Astrocyte (in vitro differentiated cells and primary cell): ENCODE data around the gene CELA2A.

ENCODE experiments used
- EZH2 ChIP-seq: IDR thresholded peaks from 2 replicates; pipeline ENCODE4 v1.6.1; 2012; ENCODE audit warnings: mild to moderate bottlenecking, low read length, inconsistent platforms; ENCODE audit not compliant: insufficient read depth
- TF ChIP-seq, protein P1 (sequence below): IDR thresholded peaks from 2 replicates; pipeline ENCODE4 v1.5.1; 2011; ENCODE audit warnings: low read depth, mild to moderate bottlenecking, inconsistent platforms, low read length, moderate library complexity; ENCODE audit not compliant: insufficient read depth

DNA sequence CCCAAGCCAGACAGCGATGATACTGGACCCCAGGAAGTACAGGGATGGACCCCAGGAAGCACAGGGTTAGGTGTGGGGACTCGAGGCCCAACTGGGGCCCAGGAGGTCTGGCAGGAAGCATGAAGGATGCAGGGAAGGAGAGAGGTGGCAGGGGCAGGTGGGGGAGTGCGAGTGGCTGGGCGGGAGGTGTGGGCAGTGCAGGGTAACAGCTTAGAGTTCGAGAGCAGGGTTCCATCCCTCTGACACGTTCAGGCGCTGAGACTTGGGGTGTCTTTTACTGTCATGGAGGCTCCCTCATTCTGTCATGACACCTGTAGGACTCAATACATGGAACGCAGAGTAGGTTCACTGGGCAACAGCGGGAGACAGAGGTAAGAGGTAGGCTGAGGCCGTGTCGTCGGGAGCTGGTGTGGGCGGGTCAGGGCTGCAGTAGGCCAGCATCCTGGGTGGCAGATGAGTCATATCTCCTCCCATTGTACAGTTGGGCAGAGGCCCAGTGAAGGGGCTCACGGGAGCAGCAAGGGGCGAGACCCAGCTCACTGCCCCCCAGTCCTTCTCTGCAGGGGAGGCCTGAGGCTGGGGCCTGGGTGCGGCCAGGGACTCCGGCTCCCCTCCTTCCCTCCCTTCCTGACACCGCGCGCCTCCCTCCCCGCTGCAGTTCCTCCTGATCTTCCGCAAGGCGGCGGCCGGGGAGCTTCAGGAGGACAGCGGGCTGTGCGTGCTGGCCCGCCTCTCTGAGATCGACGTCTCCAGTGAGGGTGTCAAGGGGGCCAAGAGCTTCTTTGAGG, 29.8 kb upstream of the CELA2A start:
- TF ChIP-seq EZH2, result no peak
- TF ChIP-seq, protein P1, sequence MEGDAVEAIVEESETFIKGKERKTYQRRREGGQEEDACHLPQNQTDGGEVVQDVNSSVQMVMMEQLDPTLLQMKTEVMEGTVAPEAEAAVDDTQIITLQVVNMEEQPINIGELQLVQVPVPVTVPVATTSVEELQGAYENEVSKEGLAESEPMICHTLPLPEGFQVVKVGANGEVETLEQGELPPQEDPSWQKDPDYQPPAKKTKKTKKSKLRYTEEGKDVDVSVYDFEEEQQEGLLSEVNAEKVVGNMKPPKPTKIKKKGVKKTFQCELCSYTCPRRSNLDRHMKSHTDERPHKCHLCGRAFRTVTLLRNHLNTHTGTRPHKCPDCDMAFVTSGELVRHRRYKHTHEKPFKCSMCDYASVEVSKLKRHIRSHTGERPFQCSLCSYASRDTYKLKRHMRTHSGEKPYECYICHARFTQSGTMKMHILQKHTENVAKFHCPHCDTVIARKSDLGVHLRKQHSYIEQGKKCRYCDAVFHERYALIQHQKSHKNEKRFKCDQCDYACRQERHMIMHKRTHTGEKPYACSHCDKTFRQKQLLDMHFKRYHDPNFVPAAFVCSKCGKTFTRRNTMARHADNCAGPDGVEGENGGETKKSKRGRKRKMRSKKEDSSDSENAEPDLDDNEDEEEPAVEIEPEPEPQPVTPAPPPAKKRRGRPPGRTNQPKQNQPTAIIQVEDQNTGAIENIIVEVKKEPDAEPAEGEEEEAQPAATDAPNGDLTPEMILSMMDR, result no peak
